ENCODE data around the gene ILF2. TPM values are rescaled to one million over a fixed set of nuclear protein-coding genes. Genes with fewer than 3 reads are reported as not detected.

The ILF2 gene
- total and polyA plus RNA-seq, 2 of the 13 experiments (the other 11 are each of a cell fraction or from before 2014, with no cell fraction given) = 292 to 366 TPM

GRCh38 chr1:153670859-153671627 is at the start of gene ILF2 (continued):
- TF ChIP-seq MAZ (IDR thresholded peaks at IDR 0.05; ENCODE audit: borderline replicate concordance, low read depth, low read length) (no peak), MAZ (CRISPR knock-in tag; IDR thresholded peaks at IDR 0.05; ENCODE audit: low read depth) (no peak; the same call in 1 of the 2 replicates), REL (CRISPR knock-in tag; conservative IDR thresholded peaks at IDR 0.05) (no peak), PRDM4 (CRISPR knock-in tag; IDR thresholded peaks at IDR 0.05; ENCODE audit: borderline replicate concordance) (no peak), ZMYM3 (CRISPR knock-in tag; IDR thresholded peaks at IDR 0.05) (0 out of 2 replicates have a peak, but pooled peaks have one; percentile 9), SIX1 (CRISPR knock-in tag; IDR thresholded peaks at IDR 0.05; ENCODE audit: borderline replicate concordance) (no peak), ZNF350 (CRISPR knock-in tag; IDR thresholded peaks at IDR 0.05; ENCODE audit: borderline replicate concordance, low read depth) (peak; percentile 69; the same call in 1 of the 2 replicates), SAP130 (CRISPR knock-in tag; IDR thresholded peaks at IDR 0.05; ENCODE audit: low read depth) (peak; percentile 88), ZNF24 (IDR thresholded peaks at IDR 0.05) (peak; percentile 100), ZNF790 (CRISPR knock-in tag; IDR thresholded peaks at IDR 0.05; ENCODE audit: borderline replicate concordance) (no peak), ZBTB25 (CRISPR knock-in tag; IDR thresholded peaks at IDR 0.05) (no peak), ATF6 (CRISPR knock-in tag; conservative IDR thresholded peaks at IDR 0.05) (no peak), RXRB (CRISPR knock-in tag; IDR thresholded peaks at IDR 0.05; ENCODE audit: borderline replicate concordance) (peak; percentile 36; the same call in 1 of the 2 replicates), AHDC1 (CRISPR knock-in tag; IDR thresholded peaks at IDR 0.05; ENCODE audit: borderline replicate concordance) (no peak; the same call in 1 of the 2 replicates)
- TF ChIP-seq, protein P1, sequence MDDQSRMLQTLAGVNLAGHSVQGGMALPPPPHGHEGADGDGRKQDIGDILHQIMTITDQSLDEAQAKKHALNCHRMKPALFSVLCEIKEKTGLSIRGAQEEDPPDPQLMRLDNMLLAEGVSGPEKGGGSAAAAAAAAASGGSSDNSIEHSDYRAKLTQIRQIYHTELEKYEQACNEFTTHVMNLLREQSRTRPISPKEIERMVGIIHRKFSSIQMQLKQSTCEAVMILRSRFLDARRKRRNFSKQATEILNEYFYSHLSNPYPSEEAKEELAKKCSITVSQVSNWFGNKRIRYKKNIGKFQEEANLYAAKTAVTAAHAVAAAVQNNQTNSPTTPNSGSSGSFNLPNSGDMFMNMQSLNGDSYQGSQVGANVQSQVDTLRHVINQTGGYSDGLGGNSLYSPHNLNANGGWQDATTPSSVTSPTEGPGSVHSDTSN (CRISPR knock-in tag; IDR thresholded peaks at IDR 0.05; ENCODE audit: borderline replicate concordance) = no peak
